IMR-90 (cell line): ENCODE results near the gene SLC35F1. TPM values are rescaled to one million over a fixed set of nuclear protein-coding genes. Genes with fewer than 3 reads are reported as not detected.

Experiments
- ATAC-seq: fragments of 200-7000 bp; cut with Tn5 transposase; 2 replicates; pipeline ENCODE4 v1.9.1; 2020; ENCODE audit warnings: low read depth, mild to moderate bottlenecking, moderate library complexity
- BruUV-seq: library from RNA; stranded (reverse); fragments of 400-500 nt; replicated peaks from 2 replicates; lab custom pipeline; 2021; lab: Mats Ljungman, UMichigan
- CTCF ChIA-PET: fragments of 300-600 bp; formaldehyde crosslinking; extraction: SDS; loops from one replicate; lab custom pipeline; 2021; ENCODE audit warnings: antibody characterized with exemption; lab: Yijun Ruan, JAX
- POLR2A ChIA-PET: fragments of 300-600 bp; sonication (Branson Sonifier 250); formaldehyde crosslinking; loops from one replicate; lab custom pipeline; 2022; ENCODE audit warnings: antibody characterized with exemption; ENCODE audit not compliant: unreplicated experiment; lab: Charles Lee
- DNase-seq: peaks from one replicate; pipeline ENCODE4 v3.0.0; 2013
- H2AFZ ChIP-seq: replicated peaks from 2 replicates; pipeline ENCODE3; 2013; ENCODE audit warnings: low read length, mild to moderate bottlenecking; ENCODE audit not compliant: poor library complexity
- H2AK5ac ChIP-seq: 2 replicates; pipeline ENCODE4 v1.6.1; 2013; ENCODE audit warnings: low read depth, low read length, inconsistent platforms
- H2AK9ac ChIP-seq: replicated peaks from 2 replicates; pipeline ENCODE3; 2013; ENCODE audit warnings: mild to moderate bottlenecking, low read depth, low read length, moderate library complexity; ENCODE audit not compliant: poor library complexity
- H2BK120ac ChIP-seq: 2 replicates; pipeline ENCODE4 v1.6.1; 2013; ENCODE audit warnings: low read depth, low read length, inconsistent platforms
- H2BK15ac ChIP-seq: 3 replicates; pipeline ENCODE4 v1.6.1; 2013; ENCODE audit warnings: low read depth, low read length, inconsistent platforms
- H2BK20ac ChIP-seq: 2 replicates; pipeline ENCODE4 v1.6.1; 2013; ENCODE audit warnings: low read depth, mild to moderate bottlenecking, inconsistent platforms, low read length, moderate library complexity
- H2BK5ac ChIP-seq: 2 replicates; pipeline ENCODE4 v1.6.1; 2013; ENCODE audit warnings: mild to moderate bottlenecking, low read depth, low read length, inconsistent platforms; ENCODE audit not compliant: poor library complexity, severe bottlenecking
- H3K14ac ChIP-seq: replicated peaks from 2 replicates; pipeline ENCODE4 v1.6.1; 2013; ENCODE audit warnings: low read depth, low read length, inconsistent platforms
- H3K18ac ChIP-seq: 2 replicates; pipeline ENCODE4 v1.6.1; 2013; ENCODE audit warnings: low read depth, low read length, control low read depth
- H3K23ac ChIP-seq: 2 replicates; pipeline ENCODE4 v1.6.1; 2013; ENCODE audit warnings: low read depth, low read length, inconsistent platforms
- H3K27ac ChIP-seq: 2 replicates; pipeline ENCODE4 v1.5.1; 2013; ENCODE audit warnings: mild to moderate bottlenecking, control low read depth, low read length; ENCODE audit not compliant: insufficient read depth
- H3K27me3 ChIP-seq: 2 replicates; pipeline ENCODE4 v1.6.1; 2013; ENCODE audit warnings: low read length; ENCODE audit not compliant: control insufficient read depth, insufficient read depth
- H3K36me3 ChIP-seq: 2 replicates; pipeline ENCODE4 v1.6.1; 2013; ENCODE audit warnings: low read length, mixed read lengths; ENCODE audit not compliant: control insufficient read depth, insufficient read depth
- H3K4ac ChIP-seq: 2 replicates; pipeline ENCODE4 v1.6.1; 2013; ENCODE audit warnings: low read depth, low read length, inconsistent platforms
- H3K4me1 ChIP-seq: 2 replicates; pipeline ENCODE4 v1.6.1; 2013; ENCODE audit warnings: low read length, mixed read lengths; ENCODE audit not compliant: control insufficient read depth, insufficient read depth
- H3K4me2 ChIP-seq: 2 replicates; pipeline ENCODE4 v1.6.1; 2013; ENCODE audit warnings: low read depth, mild to moderate bottlenecking, control low read depth, low read length, moderate library complexity
- H3K4me3 ChIP-seq: 2 replicates; pipeline ENCODE4 v1.5.1; 2013; ENCODE audit warnings: low read depth, mild to moderate bottlenecking, control low read depth, low read length, moderate library complexity; ENCODE audit not compliant: insufficient read depth
- H3K56ac ChIP-seq: 2 replicates; pipeline ENCODE4 v1.6.1; 2013; ENCODE audit warnings: low read length, inconsistent platforms; ENCODE audit not compliant: insufficient read depth; ENCODE audit errors: extremely low read depth
- H3K79me1 ChIP-seq, 2 experiments: 2 replicates each; pipeline ENCODE4 v1.6.1; 2013; ENCODE audit warnings: low read length in 2 of 2, inconsistent platforms in 1 of 2, low read depth in 1 of 2
- H3K9ac ChIP-seq: 2 replicates; pipeline ENCODE4 v1.6.1; 2013; ENCODE audit warnings: low read depth, low read length, control low read depth
- H3K9me1 ChIP-seq: 2 replicates; pipeline ENCODE4 v1.6.1; 2013; ENCODE audit warnings: low read length, inconsistent platforms; ENCODE audit not compliant: insufficient read depth
- H3K9me3 ChIP-seq: 2 replicates; pipeline ENCODE4 v1.6.1; 2013; ENCODE audit warnings: low read length; ENCODE audit not compliant: control insufficient read depth, insufficient read depth
- H4K20me1 ChIP-seq: 2 replicates; pipeline ENCODE4 v1.6.1; 2013; ENCODE audit warnings: low read length, inconsistent platforms; ENCODE audit not compliant: insufficient read depth
- H4K5ac ChIP-seq: 2 replicates; pipeline ENCODE4 v1.6.1; 2013; ENCODE audit warnings: mild to moderate bottlenecking, low read depth, low read length, control low read depth
- H4K8ac ChIP-seq, 2 experiments: 2 replicates each; pipeline ENCODE4 v1.6.1; 2013; ENCODE audit warnings: low read depth in 2 of 2, low read length in 2 of 2, control low read depth in 1 of 2, inconsistent platforms in 1 of 2
- H4K91ac ChIP-seq: 2 replicates; pipeline ENCODE4 v1.6.1; 2013; ENCODE audit warnings: low read depth, low read length, inconsistent platforms; ENCODE audit not compliant: insufficient read depth
- BHLHE40 ChIP-seq: fragments of 150-350 bp; IDR thresholded peaks from 2 replicates; pipeline ENCODE4 v1.6.1; 2016; ENCODE audit warnings: mild to moderate bottlenecking, low read depth, low read length
- CTCF ChIP-seq: conservative IDR thresholded peaks from 2 replicates; pipeline ENCODE4 v1.5.1; 2012; ENCODE audit warnings: mild to moderate bottlenecking, low read depth, low read length, improper control_type of control experiment
- FOS ChIP-seq: fragments of 150-350 bp; IDR thresholded peaks from 2 replicates; pipeline ENCODE4 v1.6.1; 2016; ENCODE audit warnings: low read depth, low read length
- MXI1 ChIP-seq: IDR thresholded peaks from 2 replicates; pipeline ENCODE4 v1.6.1; 2012; ENCODE audit warnings: low read depth, mild to moderate bottlenecking, low read length, moderate library complexity, borderline replicate concordance
- POLR2A ChIP-seq: IDR thresholded peaks from 2 replicates; pipeline ENCODE4 v1.6.1; 2012; ENCODE audit warnings: mild to moderate bottlenecking, low read depth, low read length
- RAD21 ChIP-seq: IDR thresholded peaks from 2 replicates; pipeline ENCODE4 v1.6.1; 2012; ENCODE audit warnings: low read length, improper control_type of control experiment
- RFX5 ChIP-seq: IDR thresholded peaks from 2 replicates; pipeline ENCODE4 v1.8.0; 2012; ENCODE audit warnings: low read depth, mild to moderate bottlenecking, low read length, moderate library complexity
- USF2 ChIP-seq: fragments of 150-350 bp; IDR thresholded peaks from 2 replicates; pipeline ENCODE4 v1.6.1; 2017; ENCODE audit warnings: mild to moderate bottlenecking, antibody characterized with exemption, low read length, low read depth
- WGBS, 2 experiments: methylation state at CpG; one replicate each; pipeline versions ENCODE4 v1.1.5 to v1.1.7; 2013; ENCODE audit warnings: missing lambda C conversion rate in 2 of 2; ENCODE audit not compliant: insufficient read length in 1 of 2; ENCODE audit errors: extremely low coverage in 2 of 2; 5-methylcytosine and 5-hydroxymethylcytosine counted together
- dilution Hi-C: fragments of 300-500 bp; cut with HindIII; formaldehyde crosslinking; loops from one replicate; pipeline ENCODE4 v1.14.3; 2018; ENCODE audit warnings: low sequenced_read_pairs; ENCODE audit not compliant: unreplicated experiment
- in situ Hi-C: fragments of 300-500 bp; cut with MboI; formaldehyde crosslinking; loops from 3 replicates; pipeline ENCODE4 v1.14.3; 2019; ENCODE audit warnings: low sequenced_read_pairs, inconsistent platforms, mixed read lengths
- intact Hi-C: fragments of 100-400 bp; cut with micrococcal nuclease; formaldehyde crosslinking; loops from 2 replicates; pipeline ENCODE4 v1.10.0; 2022
- polyA plus RNA-seq, 3 experiments: library from polyadenylated mRNA; depleted of rRNA; stranded (reverse); fragments of >200 nt; gene quantifications; 2 replicates each; pipeline ENCODE4 v1.2.3, GENCODE V29; 2012; ENCODE audit warnings: low replicate concordance in 1 of 3
- total RNA-seq: library from RNA; depleted of rRNA; stranded (reverse); fragments of >200 nt; gene quantifications from 2 replicates; pipeline ENCODE4 v1.2.3, GENCODE V29; 2012

The SLC35F1 gene
- total and polyA plus RNA-seq, 2 of the 4 experiments (the other 2 are of a cell fraction): not detected

- BruUV-seq: no TSS peak
These were observed 51.5 kb downstream of the SLC35F1 start for GRCh38 chr6:117958536-117958935.

More at GRCh38 chr6:117958536-117958935, 51.5 kb downstream of the SLC35F1 start:
- H3K23ac ChIP-seq: no peak overlapping the region
- H4K5ac ChIP-seq: no peak overlapping the region
- no peaks in the 10 kb centered on the region for H3K9me3 ChIP-seq
- no peaks in the 10 kb centered on the region for H3K27me3 ChIP-seq
- no peak overlapping the region for H2AK9ac ChIP-seq
- DNase-seq (no peak), ATAC-seq (no peak)
- no peak overlapping the region for H2AK5ac ChIP-seq
- no peak overlapping the region for H3K4me3 ChIP-seq
- no peak overlapping the region for H3K4me2 ChIP-seq
- H3K9me1 ChIP-seq: no peaks in the 10 kb centered on the region
- H3K4ac ChIP-seq: no peak overlapping the region
- H4K20me1 ChIP-seq: no peaks in the 10 kb centered on the region
- ChIA-PET POLR2A (no interaction called here), CTCF (no interaction called here)
- H3K18ac ChIP-seq: no peak overlapping the region
- H3K14ac ChIP-seq: no peak overlapping the region
- H2BK15ac ChIP-seq: no peak overlapping the region
- no peak overlapping the region for H3K56ac ChIP-seq
- H3K4me1 ChIP-seq: no peaks in the 10 kb centered on the region
- H3K9ac ChIP-seq: no peak overlapping the region
- no CpG with 5 or more reads among the region's 3 CpGs for WGBS, 2 experiments
- H4K8ac ChIP-seq: no peak overlapping the region
- no peaks in the 10 kb centered on the region for H3K79me1 ChIP-seq
- H2BK120ac ChIP-seq: no peak overlapping the region
- no peak overlapping the region for H3K27ac ChIP-seq
- dilution Hi-C loops: no loop called here
- in situ Hi-C loops: no loop called here
- intact Hi-C loops: no loop called here
- H4K91ac ChIP-seq: no peak overlapping the region
- no peak overlapping the region for H2AFZ ChIP-seq
- TF ChIP-seq RAD21 (no peak), MXI1 (no peak), POLR2A (no peak), CTCF (no peak), RFX5 (no peak), USF2 (no peak), FOS (no peak), BHLHE40 (no peak)
- H2BK5ac ChIP-seq: no peak overlapping the region
- H2BK20ac ChIP-seq: no peak overlapping the region
- no peaks in the 10 kb centered on the region for H3K36me3 ChIP-seq
